SHP77 (cell line): ENCODE data around the gene TCP1.
"Not testable (repeated sequence)": the region's sequence is repeated elsewhere in the genome, so short reads cannot be mapped to it uniquely, and the experiment has no call there.

Experiments used
- DNase-seq, 2 experiments: peaks; one replicate each; lab custom pipeline; 2025; lab: John Stamatoyannopoulos, UW

TCP1 gene

GRCh38 chr6:159739341-159739740, 50.1 kb downstream of the TCP1 start:
- no peak for DNase-seq

GRCh38 chr6:159736908-159737307, 52.5 kb downstream of the TCP1 start:
- no peak for DNase-seq

- not testable (repeated sequence) for DNase-seq
These were observed 56.0 kb downstream of the TCP1 start for GRCh38 chr6:159733395-159733794.

GRCh38 chr6:159732550-159732949, 56.9 kb downstream of the TCP1 start:
- DNase-seq, result not testable (repeated sequence)

GRCh38 chr6:159730332-159730676, 59.1 kb downstream of the TCP1 start:
- DNase-seq, result no peak

- DNase-seq, result no peak
These were observed 59.6 kb downstream of the TCP1 start for GRCh38 chr6:159729598-159730331.

- DNase-seq, result no peak
These were observed 60.9 kb downstream of the TCP1 start for GRCh38 chr6:159728531-159728964.
